Mesodermal cell (in vitro differentiated cells): Measurements from ENCODE around the gene SH3PXD2A.

Experiments used
- H3K27ac ChIP-seq: 2 replicates; pipeline ENCODE4 v1.7.0; 2013; ENCODE audit warnings: mild to moderate bottlenecking, low read depth, low read length, moderate library complexity; ENCODE audit not compliant: severe bottlenecking
- H3K36me3 ChIP-seq: 2 replicates; pipeline ENCODE4 v1.7.1; 2013; ENCODE audit warnings: mild to moderate bottlenecking, low read length, moderate library complexity; ENCODE audit not compliant: control insufficient read depth, insufficient read depth
- H3K4me1 ChIP-seq: one replicate; pipeline ENCODE4 v1.7.1; 2013; ENCODE audit warnings: mild to moderate bottlenecking, low read length; ENCODE audit not compliant: insufficient read depth, control insufficient read depth, poor library complexity, severe bottlenecking
- H3K4me3 ChIP-seq: 2 replicates; pipeline ENCODE4 v1.7.0; 2013; ENCODE audit warnings: low read length, control low read depth, mild to moderate bottlenecking; ENCODE audit not compliant: insufficient read depth, poor library complexity, severe bottlenecking; ENCODE audit errors: extremely low read depth
- H3K9me3 ChIP-seq: 2 replicates; pipeline ENCODE4 v1.7.1; 2013; ENCODE audit warnings: mild to moderate bottlenecking, low read length, moderate library complexity; ENCODE audit not compliant: control insufficient read depth
- WGBS, 2 experiments: methylation state at CpG; one replicate each; pipeline ENCODE4 v1.1.5; 2013; ENCODE audit warnings: missing lambda C conversion rate in 2 of 2; ENCODE audit not compliant: insufficient coverage in 2 of 2; 5-methylcytosine and 5-hydroxymethylcytosine counted together

The SH3PXD2A gene

DNA sequence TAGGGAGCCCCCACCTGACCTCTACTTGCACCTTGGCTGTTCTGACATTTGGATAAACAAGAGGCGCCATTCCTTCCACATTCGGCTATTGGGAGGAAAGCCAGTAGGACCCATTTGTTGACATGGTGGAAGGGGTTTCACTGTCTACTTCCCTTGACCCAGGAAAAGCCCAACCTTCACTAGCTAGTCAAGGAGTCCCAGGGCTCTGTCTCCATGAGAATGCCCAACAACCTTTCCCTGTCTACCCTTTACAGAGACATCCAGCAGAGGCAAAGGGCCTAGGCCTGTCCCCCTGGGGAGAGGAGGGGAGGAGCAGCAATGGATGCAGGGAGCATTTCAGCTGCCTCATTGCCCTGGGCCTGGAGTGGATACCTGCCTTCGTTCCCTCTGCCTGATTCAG lies 225.8 kb downstream of the SH3PXD2A start:
- no peak overlapping the region for H3K4me3 ChIP-seq
- H3K4me1 ChIP-seq: no peaks in the 10 kb centered on the region
- H3K9me3 ChIP-seq: no peaks in the 10 kb centered on the region
- peaks cover 64% of the 10 kb centered on the region for H3K36me3 ChIP-seq
- H3K27ac ChIP-seq: no peak overlapping the region
- 89 to 100% methylated on average over 1 to 3 of the region's 3 CpGs for whole genome bisulfite sequencing, 2 experiments

DNA sequence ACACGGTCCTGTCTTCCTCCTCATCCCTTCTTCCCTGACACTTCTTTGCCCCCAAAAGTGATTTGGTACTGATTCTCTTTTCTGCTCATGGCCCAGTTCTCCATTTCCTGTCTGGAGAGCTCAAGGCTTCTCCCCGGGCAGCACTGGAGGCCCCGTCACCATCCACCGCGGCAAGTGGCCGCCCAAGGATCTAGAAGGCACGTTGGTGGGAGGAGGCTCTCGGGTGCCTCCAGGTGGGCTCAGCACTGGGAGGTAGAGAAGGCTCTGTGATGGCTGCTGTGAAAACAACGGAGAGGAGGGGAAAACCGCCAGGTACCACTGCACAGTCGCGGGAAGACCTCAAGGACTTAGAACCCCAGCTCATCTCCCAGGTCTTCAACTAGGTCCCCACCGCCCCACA lies 227.5 kb downstream of the SH3PXD2A start:
- H3K9me3 ChIP-seq: no peaks in the 10 kb centered on the region
- WGBS, 2 experiments: 96 to 97% methylated on average over 9 to 11 of the region's 13 CpGs
- peaks cover 68% of the 10 kb centered on the region for H3K36me3 ChIP-seq
- no peaks in the 10 kb centered on the region for H3K4me1 ChIP-seq
- H3K27ac ChIP-seq: no peak overlapping the region
- H3K4me3 ChIP-seq: no peak overlapping the region

DNA sequence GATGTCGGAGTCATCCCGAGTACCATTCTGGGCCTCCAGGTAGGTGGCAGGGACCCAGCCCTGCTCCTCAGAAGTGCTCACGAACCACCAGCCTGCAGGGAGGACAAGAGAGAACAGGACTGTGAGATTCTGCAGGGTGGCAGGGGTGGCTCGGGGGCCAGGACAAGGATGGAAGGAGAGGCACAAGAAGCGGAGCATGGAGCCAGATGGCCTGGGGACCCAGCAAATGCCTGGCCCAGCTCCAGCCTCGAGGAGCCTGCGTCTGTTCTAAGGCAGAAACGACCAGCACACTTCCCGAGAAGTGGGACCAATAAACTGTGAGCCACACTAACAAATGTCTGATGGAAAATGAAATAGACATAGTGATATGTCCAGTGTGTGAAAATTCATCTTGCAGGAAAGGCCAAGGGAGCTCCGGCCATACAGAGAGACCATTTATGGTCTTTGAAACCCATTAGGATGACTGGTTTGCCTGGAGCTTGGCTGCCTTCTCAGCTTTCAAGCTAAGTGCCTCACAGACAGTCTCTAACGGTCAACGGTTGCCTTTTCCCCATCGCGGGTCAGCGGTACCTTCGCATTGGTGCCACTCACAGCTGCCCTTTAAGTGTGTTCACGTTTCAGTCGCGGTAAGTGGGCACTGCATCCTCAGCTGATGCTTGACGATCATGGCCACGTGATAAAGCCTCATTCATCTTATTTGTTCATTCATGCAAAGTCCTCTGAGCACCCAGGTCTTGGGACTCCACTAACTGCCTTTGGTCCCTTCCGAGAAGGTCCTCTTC lies 228.1 kb downstream of the SH3PXD2A start:
- no peak overlapping the region for H3K27ac ChIP-seq
- no peak overlapping the region for H3K4me3 ChIP-seq
- H3K4me1 ChIP-seq: no peaks in the 10 kb centered on the region
- 95 to 98% methylated on average over 22 of the region's 22 CpGs for WGBS, 2 experiments
- H3K36me3 ChIP-seq: peaks cover 71% of the 10 kb centered on the region
- no peaks in the 10 kb centered on the region for H3K9me3 ChIP-seq

DNA sequence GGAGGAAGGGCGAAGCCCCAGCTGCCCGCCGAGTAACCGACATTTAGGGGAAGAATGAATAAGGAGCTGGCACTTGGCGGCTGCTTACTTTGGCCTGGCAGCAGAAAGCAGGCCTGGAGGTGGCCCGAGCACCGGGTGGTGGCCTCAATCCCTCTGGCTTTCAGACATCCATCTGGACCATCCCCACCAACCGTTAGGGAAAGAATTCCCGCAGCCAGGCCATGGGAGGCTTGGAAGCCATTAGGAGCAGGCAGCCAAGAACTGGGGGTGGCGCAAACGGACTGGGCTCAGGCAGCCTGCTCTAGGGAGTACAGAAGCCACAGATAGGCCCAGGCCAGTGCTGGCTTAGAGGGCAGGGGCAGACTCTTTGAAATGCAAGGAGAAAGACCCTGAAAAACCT lies 229.2 kb downstream of the SH3PXD2A start:
- H3K4me1 ChIP-seq: no peaks in the 10 kb centered on the region
- WGBS, 2 experiments: 97% methylated on average over 7 to 9 of the region's 11 CpGs

DNA sequence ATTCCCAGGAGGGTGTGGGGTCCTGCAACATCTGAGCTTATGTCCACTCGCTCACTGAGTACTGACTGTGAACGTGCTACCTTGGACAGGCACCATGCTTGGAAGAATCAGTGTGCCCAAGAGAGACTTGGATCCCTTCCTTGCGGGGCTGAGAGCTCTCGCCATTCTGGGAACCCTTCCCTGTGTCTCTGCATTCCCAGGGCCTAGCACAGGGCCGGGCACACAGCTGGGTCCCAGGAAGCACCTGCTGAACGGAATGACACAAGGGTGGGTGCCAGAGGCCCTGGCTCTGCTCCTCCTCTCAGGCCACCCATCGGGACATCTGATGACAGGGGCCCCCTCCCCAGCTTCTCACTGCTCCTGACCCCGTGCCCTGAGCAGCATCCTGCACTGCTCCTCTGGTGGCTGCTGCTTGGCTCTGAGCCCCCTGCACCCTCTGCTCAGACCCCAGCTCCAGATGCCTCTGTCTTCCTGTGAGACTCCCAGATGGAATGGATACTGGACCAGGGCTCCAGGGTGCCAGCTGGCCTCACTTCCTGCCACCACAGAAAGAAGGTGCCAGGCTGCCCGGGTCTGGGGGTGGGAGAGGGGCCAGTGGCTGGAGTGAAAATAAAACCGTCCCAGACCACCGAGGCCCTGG lies 232.3 kb downstream of the SH3PXD2A start:
- Histone ChIP-seq H3K9me3 (no peaks in the 10 kb centered on the region), H3K36me3 (peaks cover 81% of the 10 kb centered on the region), H3K4me1 (no peaks in the 10 kb centered on the region), H3K27ac (no peak overlapping the region), H3K4me3 (no peak overlapping the region)
- WGBS, 2 experiments: 92 to 93% methylated on average over 10 of the region's 11 CpGs

More for the DNA sequence above, 229.2 kb downstream of the SH3PXD2A start:
- Histone ChIP-seq H3K9me3 (no peaks in the 10 kb centered on the region), H3K4me3 (no peak overlapping the region), H3K27ac (no peak overlapping the region), H3K36me3 (peaks cover 68% of the 10 kb centered on the region)

DNA sequence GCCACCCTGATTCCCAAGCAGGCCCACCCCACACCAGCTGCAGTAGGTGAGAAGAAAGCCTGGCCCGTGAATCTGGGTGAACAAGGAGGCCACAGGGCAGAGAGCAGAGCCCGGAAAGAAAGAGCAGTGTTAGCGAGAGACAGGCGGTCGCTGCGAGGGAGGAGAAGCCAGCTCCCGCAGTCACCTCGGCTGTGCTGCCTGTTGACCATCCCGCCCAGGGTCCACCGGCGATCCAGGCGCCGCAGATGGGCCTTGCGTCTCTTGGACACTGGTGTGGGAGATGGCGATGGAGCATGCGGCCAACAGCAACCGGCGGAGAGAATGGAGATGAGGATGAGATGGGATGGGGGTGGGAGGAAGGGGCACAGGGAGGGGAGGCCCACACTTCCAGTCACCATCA lies 233.1 kb downstream of the SH3PXD2A start:
- WGBS, 2 experiments: 94 to 97% methylated on average over 14 to 18 of the region's 18 CpGs
- Histone ChIP-seq H3K4me3 (no peak overlapping the region), H3K27ac (no peak overlapping the region), H3K9me3 (no peaks in the 10 kb centered on the region), H3K4me1 (no peaks in the 10 kb centered on the region), H3K36me3 (peaks cover 83% of the 10 kb centered on the region)

DNA sequence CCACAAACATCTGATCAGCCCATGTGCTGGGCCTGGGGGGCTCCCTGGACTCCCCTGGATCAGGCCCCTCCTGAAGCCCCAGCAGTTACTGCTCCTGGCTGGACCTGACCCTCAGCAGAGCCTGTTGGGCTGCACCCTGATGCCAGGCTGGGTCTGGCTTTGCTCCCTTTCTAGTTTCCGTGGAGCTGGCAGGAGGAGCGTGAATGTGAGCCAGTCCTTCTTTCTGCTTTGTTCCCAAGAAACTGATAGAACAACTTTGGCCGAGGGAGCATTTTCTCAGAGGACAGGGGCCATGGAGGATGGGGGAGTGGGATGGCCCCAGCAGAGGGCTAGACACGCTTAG lies 233.6 kb downstream of the SH3PXD2A start:
- Histone ChIP-seq H3K4me3 (no peak overlapping the region), H3K36me3 (peaks cover 81% of the 10 kb centered on the region), H3K9me3 (no peaks in the 10 kb centered on the region), H3K27ac (no peak overlapping the region), H3K4me1 (peaks cover 3% of the 10 kb centered on the region)
- 96 to 100% methylated on average over 3 to 4 of the region's 4 CpGs for WGBS, 2 experiments

DNA sequence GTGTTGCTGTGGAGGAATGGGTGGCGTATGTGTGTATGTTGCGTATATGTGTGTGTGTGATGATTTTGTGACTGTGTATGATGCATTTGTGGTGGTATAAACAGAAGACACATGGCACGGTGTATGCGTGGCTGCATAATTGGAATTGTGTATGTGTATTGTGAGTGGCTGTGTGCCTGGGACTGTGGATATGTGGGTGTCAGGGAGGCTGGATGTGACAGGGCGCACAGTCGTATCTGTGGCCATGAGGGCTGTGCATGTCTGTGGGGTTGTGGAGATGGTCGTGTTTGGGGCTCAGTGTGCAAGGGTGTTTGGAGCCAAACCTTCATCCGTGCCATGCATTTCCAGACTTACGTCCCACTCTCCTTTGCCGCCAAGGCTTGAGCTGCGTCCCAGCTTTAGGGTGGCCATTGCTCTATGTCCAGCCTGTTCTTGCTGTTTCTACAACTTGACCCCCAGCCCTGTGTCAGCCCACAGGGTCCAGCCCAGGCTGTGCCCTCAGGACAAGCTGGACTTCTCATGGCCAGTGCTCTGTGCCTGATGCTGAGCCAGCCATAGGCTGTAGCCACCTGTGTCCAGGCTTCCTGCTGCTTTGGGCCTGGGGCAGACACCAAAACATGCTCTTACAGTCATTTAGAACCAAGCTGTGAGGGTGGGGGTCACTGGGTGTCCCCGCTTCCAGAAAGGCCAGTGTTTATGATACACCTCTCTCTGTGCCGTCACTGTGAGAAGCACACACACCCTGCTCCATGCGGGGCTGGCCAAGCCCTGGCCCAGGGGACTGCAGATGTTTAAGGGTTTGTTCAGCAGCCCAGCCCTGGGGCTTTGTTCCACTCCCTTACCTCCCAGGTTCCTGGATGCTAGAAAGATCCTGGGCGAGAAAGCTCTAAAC lies 234.2 kb downstream of the SH3PXD2A start:
- no peaks in the 10 kb centered on the region for H3K9me3 ChIP-seq
- H3K4me3 ChIP-seq: no peak overlapping the region
- H3K27ac ChIP-seq: no peak overlapping the region
- peaks cover 81% of the 10 kb centered on the region for H3K36me3 ChIP-seq
- WGBS, 2 experiments: 95% methylated on average over 15 of the region's 15 CpGs
- H3K4me1 ChIP-seq: peaks cover 9% of the 10 kb centered on the region

DNA sequence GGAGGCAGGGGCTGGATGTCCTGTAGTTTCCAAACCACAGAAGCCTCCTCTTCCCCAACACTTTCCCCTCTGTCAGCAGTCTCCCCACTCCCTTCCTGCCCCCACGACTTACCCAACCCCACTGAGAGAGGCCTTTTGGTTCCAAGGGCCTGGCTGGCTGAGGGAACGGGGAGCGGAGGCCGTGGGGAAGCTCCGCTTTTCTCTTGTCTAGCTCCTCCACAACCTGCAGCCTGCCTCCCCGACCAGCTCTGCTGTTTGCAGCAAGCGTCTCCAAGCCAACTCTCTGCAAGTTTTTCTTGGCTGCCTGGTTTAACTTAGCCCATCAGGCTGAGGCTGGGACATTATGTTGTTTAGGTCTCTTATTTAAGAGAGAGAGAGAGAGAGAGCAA lies 235.0 kb downstream of the SH3PXD2A start:
- WGBS, 2 experiments: 87 to 94% methylated on average over 6 to 7 of the region's 7 CpGs
- no peak overlapping the region for H3K27ac ChIP-seq

DNA sequence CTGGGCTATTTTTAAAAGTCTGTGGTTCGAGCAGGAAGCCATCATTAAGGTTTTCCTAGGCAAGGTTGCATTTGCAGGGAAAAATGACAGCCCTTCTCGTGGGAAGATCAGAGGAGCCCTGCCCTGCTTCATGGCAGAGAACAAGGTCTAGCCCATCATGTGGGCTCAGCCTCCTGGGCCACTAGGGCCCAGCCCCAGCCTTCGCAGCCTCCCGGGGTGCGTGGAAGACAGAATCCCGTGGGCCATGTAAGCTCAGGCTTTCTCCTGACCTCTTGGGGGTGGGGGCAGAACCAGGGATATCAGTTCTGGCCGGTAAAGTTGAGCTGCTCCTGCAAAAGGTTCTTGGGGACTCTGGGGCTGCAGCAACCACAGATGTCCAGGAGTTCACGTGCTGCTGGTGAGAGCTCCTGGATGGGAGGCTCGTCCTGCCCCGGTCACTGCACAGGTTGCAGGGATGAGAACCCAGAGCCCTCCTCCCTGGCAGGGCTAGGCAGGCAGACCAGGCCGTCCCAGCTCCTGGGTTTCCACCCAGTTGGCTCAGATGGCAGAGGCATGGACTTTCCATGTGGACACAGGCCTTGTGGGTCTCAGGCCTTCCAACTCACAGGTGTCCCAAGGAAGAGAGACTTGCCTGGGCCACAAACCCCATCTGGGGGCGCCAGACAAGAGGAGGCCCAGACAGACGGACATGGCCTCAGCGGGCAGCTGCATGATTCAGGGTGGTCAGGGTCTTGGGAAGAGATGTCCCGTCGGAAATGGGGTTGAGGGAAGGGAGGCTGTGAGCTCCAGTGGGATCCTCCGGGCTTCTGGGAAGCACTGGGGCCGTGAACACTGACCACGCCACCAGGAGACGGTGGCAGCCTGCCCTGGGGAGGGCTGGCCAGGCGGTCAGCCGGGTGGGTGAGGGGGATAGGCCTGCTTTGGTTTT lies 235.7 kb downstream of the SH3PXD2A start:
- peaks cover 75% of the 10 kb centered on the region for H3K36me3 ChIP-seq
- peaks cover 16% of the 10 kb centered on the region for H3K4me1 ChIP-seq
- H3K4me3 ChIP-seq: no peak overlapping the region
- H3K27ac ChIP-seq: no peak overlapping the region
- WGBS, 2 experiments: 89 to 96% methylated on average over 15 to 22 of the region's 22 CpGs
- H3K9me3 ChIP-seq: no peaks in the 10 kb centered on the region

More for the DNA sequence above, 235.0 kb downstream of the SH3PXD2A start:
- Histone ChIP-seq H3K4me3 (no peak overlapping the region), H3K4me1 (peaks cover 12% of the 10 kb centered on the region), H3K36me3 (peaks cover 77% of the 10 kb centered on the region), H3K9me3 (no peaks in the 10 kb centered on the region)
